Cardiac muscle cell (in vitro differentiated cells and primary cell): Measurements from ENCODE around the gene IYD. TPM values are rescaled to one million over a fixed set of nuclear protein-coding genes. Genes with fewer than 3 reads are reported as not detected.
A peak's percentile ranks its signal among the peaks of the same experiment; 100 is the strongest.
"Not testable (repeated sequence)": the region's sequence is repeated elsewhere in the genome, so short reads cannot be mapped to it uniquely, and the experiment has no call there.

ENCODE experiments used
- DNase-seq, 2 donors: peaks; one replicate each; pipeline versions ENCODE4 v3.0.0 to v3.0.0-alpha.2; 2010 to 2017; ENCODE audit warnings: low read depth in 1 of 2, low spot score in 1 of 2
- H3K27ac ChIP-seq: fragments of 200-600 bp; sonication (generic); 2 replicates; pipeline ENCODE4 v1.5.1; 2016
- H3K27me3 ChIP-seq: fragments of 200-600 bp; sonication (generic); 2 replicates; pipeline ENCODE4 v1.6.0; 2016; ENCODE audit warnings: control low read depth
- H3K36me3 ChIP-seq: fragments of 200-600 bp; sonication (generic); 2 replicates; pipeline ENCODE4 v1.5.1; 2016; ENCODE audit warnings: control low read depth
- H3K4me1 ChIP-seq: fragments of 200-600 bp; sonication (generic); 2 replicates; pipeline ENCODE4 v1.8.1; 2017; ENCODE audit warnings: low read depth, mild to moderate bottlenecking, mixed run types
- H3K4me3 ChIP-seq: fragments of 200-600 bp; sonication (generic); 2 replicates; pipeline ENCODE4 v1.5.1; 2016; ENCODE audit warnings: mild to moderate bottlenecking
- H3K9me3 ChIP-seq: fragments of 200-600 bp; sonication (generic); 2 replicates; pipeline ENCODE4 v1.5.1; 2017; ENCODE audit warnings: low read depth, mild to moderate bottlenecking, control low read depth
- polyA plus RNA-seq: library from polyadenylated mRNA; unstranded; fragments of >200 nt; fragmentation: Nextera tagmentation; extraction: Ambion mirVana; gene quantifications from 2 replicates; pipeline ENCODE4 v1.2.1, GENCODE V29; 2016
- total RNA-seq: library from RNA; depleted of rRNA; stranded (reverse); fragments of >200 nt; gene quantifications from 2 replicates; pipeline ENCODE4 v1.2.3, GENCODE V29; 2016
- TF ChIP-seq, protein P1 (sequence below): IDR thresholded peaks from 2 replicates; pipeline ENCODE4 v1.5.1; 2012; ENCODE audit warnings: low read depth, mild to moderate bottlenecking, low read length

The IYD gene
- total and polyA plus RNA-seq, 2 experiments from 2014 or later = not detected

GRCh38 chr6:150373260-150373701 lies 4.5 kb downstream of the IYD start:
- H3K4me3 ChIP-seq = no peak overlapping the region
- no peaks in the 10 kb centered on the region for H3K4me1 ChIP-seq
- H3K9me3 ChIP-seq = no peaks in the 10 kb centered on the region
- H3K36me3 ChIP-seq = no peaks in the 10 kb centered on the region
- H3K27ac ChIP-seq = no peak overlapping the region
- DNase-seq = peak in 1 of 2 donors; percentile 26
- TF ChIP-seq, protein P1, sequence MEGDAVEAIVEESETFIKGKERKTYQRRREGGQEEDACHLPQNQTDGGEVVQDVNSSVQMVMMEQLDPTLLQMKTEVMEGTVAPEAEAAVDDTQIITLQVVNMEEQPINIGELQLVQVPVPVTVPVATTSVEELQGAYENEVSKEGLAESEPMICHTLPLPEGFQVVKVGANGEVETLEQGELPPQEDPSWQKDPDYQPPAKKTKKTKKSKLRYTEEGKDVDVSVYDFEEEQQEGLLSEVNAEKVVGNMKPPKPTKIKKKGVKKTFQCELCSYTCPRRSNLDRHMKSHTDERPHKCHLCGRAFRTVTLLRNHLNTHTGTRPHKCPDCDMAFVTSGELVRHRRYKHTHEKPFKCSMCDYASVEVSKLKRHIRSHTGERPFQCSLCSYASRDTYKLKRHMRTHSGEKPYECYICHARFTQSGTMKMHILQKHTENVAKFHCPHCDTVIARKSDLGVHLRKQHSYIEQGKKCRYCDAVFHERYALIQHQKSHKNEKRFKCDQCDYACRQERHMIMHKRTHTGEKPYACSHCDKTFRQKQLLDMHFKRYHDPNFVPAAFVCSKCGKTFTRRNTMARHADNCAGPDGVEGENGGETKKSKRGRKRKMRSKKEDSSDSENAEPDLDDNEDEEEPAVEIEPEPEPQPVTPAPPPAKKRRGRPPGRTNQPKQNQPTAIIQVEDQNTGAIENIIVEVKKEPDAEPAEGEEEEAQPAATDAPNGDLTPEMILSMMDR = no peak
- H3K27me3 ChIP-seq = peaks cover 86% of the 10 kb centered on the region

GRCh38 chr6:150374346-150374745 lies 5.5 kb downstream of the IYD start:
- not testable (repeated sequence) for H3K4me1 ChIP-seq, H3K9me3 ChIP-seq, H3K36me3 ChIP-seq, H3K4me3 ChIP-seq, DNase-seq, H3K27ac ChIP-seq
- peaks cover 80% of the 10 kb centered on the region for H3K27me3 ChIP-seq

DNA sequence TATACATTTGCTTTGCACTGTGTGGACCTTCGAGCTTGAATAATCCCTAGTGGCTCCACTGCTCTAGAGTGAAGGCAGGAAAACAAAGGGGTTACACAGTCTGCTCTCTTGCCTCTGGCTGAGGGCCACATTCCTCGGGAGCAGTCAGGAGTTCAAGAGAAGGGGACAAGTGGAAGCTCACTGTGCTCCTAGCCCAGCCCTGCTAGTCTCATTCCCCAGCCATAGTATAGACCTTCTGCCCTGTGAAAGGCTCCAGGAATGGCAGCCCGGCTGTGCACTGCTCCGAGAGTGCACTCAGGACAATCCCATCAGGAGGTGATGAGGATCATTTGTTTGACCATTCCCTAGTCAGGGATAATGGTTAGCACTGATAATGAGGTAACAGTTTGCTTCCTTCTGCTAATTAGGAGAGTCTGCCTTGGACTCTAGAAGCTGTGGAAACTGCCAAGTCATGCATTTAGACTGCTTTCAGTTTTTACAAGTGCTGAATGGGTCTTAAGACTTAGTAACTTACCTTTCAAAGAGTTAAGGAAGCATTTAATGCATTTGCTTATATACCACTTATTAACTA lies 8.5 kb downstream of the IYD start:
- Histone ChIP-seq H3K27ac (no peak overlapping the region), H3K36me3 (no peaks in the 10 kb centered on the region), H3K4me1 (no peaks in the 10 kb centered on the region), H3K27me3 (peaks cover 74% of the 10 kb centered on the region), H3K4me3 (no peak overlapping the region), H3K9me3 (no peaks in the 10 kb centered on the region)
- TF ChIP-seq, protein P1 = no peak
- DNase-seq = peak in 1 of 2 donors; percentile 26

DNA sequence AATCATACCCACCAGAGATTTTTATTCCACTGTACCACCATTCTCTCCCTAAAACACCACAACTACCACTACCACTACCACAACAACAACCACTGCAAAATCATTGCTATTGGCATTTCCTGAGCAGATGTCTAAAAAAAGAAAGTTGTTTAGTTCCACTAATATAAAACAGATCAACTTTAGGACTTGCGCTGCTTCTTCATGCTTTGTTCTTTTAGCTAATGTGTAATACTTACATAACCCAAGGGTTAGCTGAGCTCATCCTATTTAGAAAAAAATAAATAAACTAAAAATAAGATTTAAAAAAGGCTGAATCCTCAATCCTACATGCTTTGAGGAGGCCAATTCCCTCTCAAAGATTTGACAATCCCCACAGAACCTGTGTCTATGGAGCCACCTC lies 11.4 kb downstream of the IYD start:
- Histone ChIP-seq H3K27me3 (peaks cover 60% of the 10 kb centered on the region), H3K4me1 (no peaks in the 10 kb centered on the region), H3K36me3 (no peaks in the 10 kb centered on the region), H3K9me3 (no peaks in the 10 kb centered on the region), H3K4me3 (no peak overlapping the region), H3K27ac (no peak overlapping the region)
- TF ChIP-seq, protein P1 = no peak
- no peak for DNase-seq

DNA sequence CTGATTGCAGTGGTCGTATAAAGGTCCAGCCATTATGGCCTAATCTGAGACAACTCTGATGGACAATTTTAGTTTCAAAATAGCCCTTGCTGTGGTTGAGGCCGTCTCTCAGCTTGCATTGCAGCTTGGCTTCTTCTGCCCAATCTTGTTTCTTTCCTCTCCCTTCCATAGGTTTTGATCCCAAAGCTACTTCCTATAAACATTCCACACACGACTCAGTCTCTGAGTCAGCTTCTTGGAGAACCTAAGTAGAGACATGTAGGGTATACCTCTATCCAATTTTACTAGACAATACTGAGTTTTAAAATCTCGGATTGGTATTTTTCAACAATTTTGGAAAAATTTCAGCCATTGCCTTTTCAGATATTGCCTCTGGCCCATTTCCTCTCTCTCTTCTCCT lies 13.4 kb downstream of the IYD start:
- no peaks in the 10 kb centered on the region for H3K9me3 ChIP-seq
- H3K4me3 ChIP-seq = no peak overlapping the region
- no peaks in the 10 kb centered on the region for H3K4me1 ChIP-seq
- peaks cover 41% of the 10 kb centered on the region for H3K27me3 ChIP-seq
- no peak overlapping the region for H3K27ac ChIP-seq
- DNase-seq = no peak
- H3K36me3 ChIP-seq = no peaks in the 10 kb centered on the region
- TF ChIP-seq, protein P1 = no peak

- Histone ChIP-seq H3K9me3 (no peaks in the 10 kb centered on the region), H3K36me3 (no peaks in the 10 kb centered on the region), H3K27ac (no peak overlapping the region), H3K4me3 (no peak overlapping the region), H3K4me1 (no peaks in the 10 kb centered on the region), H3K27me3 (peaks cover 26% of the 10 kb centered on the region)
- DNase-seq = no peak
- TF ChIP-seq, protein P1 = no peak
These were observed 22.6 kb downstream of the IYD start for GRCh38 chr6:150391414-150391813.
